ENCODE measurements around the gene NAGK. TPM values are rescaled to one million over a fixed set of nuclear protein-coding genes. Genes with fewer than 3 reads are reported as not detected.

Gene NAGK
- total and polyA plus RNA-seq, 2 of the 8 experiments (the other 6 are each of a cell fraction or from before 2014, with no cell fraction given): 57.9 to 59.9 TPM

DNA sequence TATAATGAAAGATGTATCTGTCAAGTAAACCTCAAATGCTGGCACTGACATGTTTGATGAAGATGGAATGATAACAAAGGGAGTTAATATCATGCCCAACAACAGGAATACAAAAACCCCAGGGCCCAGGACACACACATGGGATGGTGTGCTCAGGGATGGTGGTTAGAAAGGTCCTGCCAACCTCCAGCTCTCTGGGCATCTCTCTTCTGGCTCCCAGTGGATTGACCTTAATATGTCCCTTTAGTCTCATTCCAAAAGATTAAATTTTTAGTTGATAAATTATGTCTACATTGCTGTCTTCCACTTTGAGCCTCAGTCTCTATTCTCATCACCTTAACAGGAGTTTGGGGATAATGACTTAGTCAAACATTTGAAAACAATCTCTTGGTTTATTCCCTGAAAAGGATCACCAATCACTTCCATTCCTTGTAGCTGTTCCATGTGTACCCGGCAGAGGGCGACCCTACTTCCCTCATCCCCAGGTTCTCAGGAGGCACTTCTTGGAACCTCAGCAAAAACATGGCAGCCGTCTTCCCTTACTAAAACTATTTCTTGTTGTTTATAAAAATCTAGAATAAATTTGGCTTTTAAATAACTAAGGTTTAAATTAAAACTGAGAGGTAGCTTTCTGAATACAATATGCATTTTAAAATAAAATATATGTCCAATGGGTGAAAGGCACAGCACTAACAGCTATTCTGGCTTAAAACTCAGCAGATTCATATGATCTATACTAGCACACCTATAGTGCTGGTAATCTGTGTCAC is 31.9 kb downstream of the NAGK start:
- ChIA-PET POLR2A (ENCODE audit: partially characterized antibody) (interaction anchor here (1.3 to 3.8 kb wide), 5 partner anchors 9 to 32 kb away, joined by 4 to 18 read pairs (median 6); partner anchors contain the start of genes MCEE and MPHOSPH10), CTCF (ENCODE audit: partially characterized antibody) (interaction anchor here (0.7 to 8.2 kb wide), 30 partner anchors 9 to 120 kb away, joined by 3 to 100 read pairs (median 5); partner anchors contain the start of genes MCEE, MPHOSPH10, NAGK and TEX261)
- peak; percentile 34 to 84 for DNase-seq (ENCODE audit: low read depth in 1 of 2, low spot score in 2 of 2)
- no peak overlapping the region for H3K4ac ChIP-seq (replicated peaks; ENCODE audit: insufficient read length, low read depth, low read length)
- H3K36me3 ChIP-seq (ENCODE audit: control insufficient read depth in 2 of 4, insufficient read depth in 4 of 4, low read length in 3 of 4): no peaks in the 10 kb centered on the region
- H2BK15ac ChIP-seq (ENCODE audit: low read length): no peak overlapping the region
- no peaks in the 10 kb centered on the region for H3K27me3 ChIP-seq (replicated peaks in 1 of 4; ENCODE audit: control insufficient read depth in 3 of 4, extremely low read depth in 1 of 4, insufficient read depth in 3 of 4, low read length in 3 of 4)
- H3K23me2 ChIP-seq (ENCODE audit: low read depth, low read length): no peaks in the 10 kb centered on the region
- TF ChIP-seq, protein P1, sequence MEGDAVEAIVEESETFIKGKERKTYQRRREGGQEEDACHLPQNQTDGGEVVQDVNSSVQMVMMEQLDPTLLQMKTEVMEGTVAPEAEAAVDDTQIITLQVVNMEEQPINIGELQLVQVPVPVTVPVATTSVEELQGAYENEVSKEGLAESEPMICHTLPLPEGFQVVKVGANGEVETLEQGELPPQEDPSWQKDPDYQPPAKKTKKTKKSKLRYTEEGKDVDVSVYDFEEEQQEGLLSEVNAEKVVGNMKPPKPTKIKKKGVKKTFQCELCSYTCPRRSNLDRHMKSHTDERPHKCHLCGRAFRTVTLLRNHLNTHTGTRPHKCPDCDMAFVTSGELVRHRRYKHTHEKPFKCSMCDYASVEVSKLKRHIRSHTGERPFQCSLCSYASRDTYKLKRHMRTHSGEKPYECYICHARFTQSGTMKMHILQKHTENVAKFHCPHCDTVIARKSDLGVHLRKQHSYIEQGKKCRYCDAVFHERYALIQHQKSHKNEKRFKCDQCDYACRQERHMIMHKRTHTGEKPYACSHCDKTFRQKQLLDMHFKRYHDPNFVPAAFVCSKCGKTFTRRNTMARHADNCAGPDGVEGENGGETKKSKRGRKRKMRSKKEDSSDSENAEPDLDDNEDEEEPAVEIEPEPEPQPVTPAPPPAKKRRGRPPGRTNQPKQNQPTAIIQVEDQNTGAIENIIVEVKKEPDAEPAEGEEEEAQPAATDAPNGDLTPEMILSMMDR (IDR thresholded peaks at IDR 0.05; ENCODE audit: control extremely low read depth in 1 of 3, insufficient read depth in 1 of 3, low read depth in 1 of 3, low read length in 3 of 3): peak; percentile 71 to 81 (median 74)
- TF ChIP-seq TBP (IDR thresholded peaks at IDR 0.05; ENCODE audit: low read depth, low read length) (no peak), YY1 (IDR thresholded peaks at IDR 0.05; ENCODE audit: low read depth, low read length) (peak; percentile 87), RAD21 (IDR thresholded peaks at IDR 0.05 in 1 of 2, conservative IDR thresholded peaks at IDR 0.05 in 1 of 2; ENCODE audit: low read depth in 2 of 2, low read length in 2 of 2) (peak; percentile 65 to 70), POU5F1 (IDR thresholded peaks at IDR 0.05; ENCODE audit: low read depth, low read length) (no peak)
- H4K20me1 ChIP-seq (replicated peaks in 1 of 2; ENCODE audit: control insufficient read depth in 1 of 2, insufficient read depth in 2 of 2, low read length in 2 of 2): no peaks in the 10 kb centered on the region
- H3K14ac ChIP-seq (ENCODE audit: insufficient read length): no peak overlapping the region
- no peak overlapping the region for H3K9ac ChIP-seq (replicated peaks in 1 of 4; ENCODE audit: extremely low read depth in 1 of 4, low read depth in 3 of 4, low read length in 3 of 4)
- H3K4me3 ChIP-seq (ENCODE audit: extremely low read depth in 1 of 4, insufficient read depth in 2 of 4, low read depth in 3 of 4, low read length in 4 of 4): no peak overlapping the region
- H4K8ac ChIP-seq (ENCODE audit: extremely low read depth, insufficient read depth, low read length): no peak overlapping the region
- H3K79me1 ChIP-seq (ENCODE audit: low read depth, low read length): no peaks in the 10 kb centered on the region
- no peak overlapping the region for H2AK5ac ChIP-seq (ENCODE audit: low read depth, low read length)
- no peak overlapping the region for H2BK12ac ChIP-seq (ENCODE audit: low read depth, low read length)
- 28% methylated on average over 3 of the region's 3 CpGs; no CpG with 5 or more reads in 1 of the 2 experiments for WGBS, 2 experiments (ENCODE audit: extremely low coverage in 1 of 2, insufficient coverage in 1 of 2, insufficient read length in 1 of 2, insufficient replicate concordance in 2 of 2, low coverage in 1 of 2, low lambda C conversion rate in 2 of 2, missing lambda C conversion rate in 1 of 2)
- H3K18ac ChIP-seq (ENCODE audit: extremely low read depth, low read length): no peak overlapping the region
- H3K27ac ChIP-seq (ENCODE audit: low read depth, low read length): no peak overlapping the region
- no peak overlapping the region for H3K56ac ChIP-seq (replicated peaks; ENCODE audit: insufficient read length, low read depth, low read length)
- H3K23ac ChIP-seq (ENCODE audit: insufficient read length): no peak overlapping the region
- H3K4me2 ChIP-seq (ENCODE audit: insufficient read depth in 1 of 2, low read depth in 2 of 2, low read length in 2 of 2): no peak overlapping the region
- H2BK5ac ChIP-seq (ENCODE audit: low read depth, low read length): no peak overlapping the region
- H4K5ac ChIP-seq (ENCODE audit: insufficient read length, low read depth, low read length): no peak overlapping the region
- H2BK20ac ChIP-seq (ENCODE audit: low read length): no peak overlapping the region; the same call in 1 of the 2 replicates
- H3K4me1 ChIP-seq (replicated peaks in 1 of 4; ENCODE audit: control insufficient read depth in 3 of 4, insufficient read depth in 4 of 4, low read length in 3 of 4): peaks cover 0 to 7% (median 5%) of the 10 kb centered on the region in 4 experiments; a peak in 4 of 7 replicates
- H2AFZ ChIP-seq (ENCODE audit: low read length): no peak overlapping the region
- H4K91ac ChIP-seq (replicated peaks; ENCODE audit: insufficient read length, low read length): no peak overlapping the region
- peak overlapping the region; percentile 60 for H2BK120ac ChIP-seq (replicated peaks; ENCODE audit: low read depth, low read length)
- no peaks in the 10 kb centered on the region for H3K79me2 ChIP-seq (ENCODE audit: control insufficient read depth in 1 of 2, insufficient read depth in 2 of 2, low read length in 2 of 2)
- H3K9me3 ChIP-seq (ENCODE audit: insufficient read depth in 2 of 2, low read depth in 1 of 2, low read length in 1 of 2): no peaks in the 10 kb centered on the region
- peak; percentile 85 for FAIRE-seq

Measured in H1 (cell line).